Right ventricle myocardium superior (tissue), 1 donor: Measurements from ENCODE around the gene SPRR1A. TPM values are rescaled to one million over a fixed set of nuclear protein-coding genes. Genes with fewer than 3 reads are reported as not detected.

Experiments
- ATAC-seq: fragments of 200-7000 bp; cut with Tn5 transposase; one replicate; pipeline ENCODE4 v1.9.1; 2020; ENCODE audit warnings: mild to moderate bottlenecking; ENCODE audit not compliant: poor library complexity
- DNase-seq: peaks from one replicate; pipeline ENCODE4 v3.0.0-alpha.2; 2020
- intact Hi-C: fragments of 100-400 bp; cut with DNase I; formaldehyde crosslinking; loops from one replicate; pipeline ENCODE4 v1.11.2; 2022
- long read RNA-seq: library from polyadenylated mRNA; unstranded; transcript quantifications from one replicate; pipeline ENCODE4 v2.0.0, GENCODE V29; 2021
- total RNA-seq: library from RNA; stranded (reverse); fragmentation: NEBNext Ultra II Directional; extraction: Animal tissue kit (Norgen Biotek cat#: 25700); gene quantifications from one replicate; pipeline ENCODE4 v1.2.1, GENCODE V29; 2021
- donor health status: DM: no; HTN: yes; CAD: no; lungs with severe emphysema.

SPRR1A gene, protein sequence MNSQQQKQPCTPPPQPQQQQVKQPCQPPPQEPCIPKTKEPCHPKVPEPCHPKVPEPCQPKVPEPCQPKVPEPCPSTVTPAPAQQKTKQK
- total RNA-seq, result not detected
- long read RNA-seq, result 0 reads

GRCh38 chr1:152983743-152984142 is at the start of gene SPRR1A:
TSS of gene SPRR1A (plus strand) at chr1:152984081. CDS start at chr1:152985231, 1,150 bp downstream.
- ATAC-seq (no peak), DNase-seq (no peak)
- intact Hi-C loops, result no loop called here

DNA sequence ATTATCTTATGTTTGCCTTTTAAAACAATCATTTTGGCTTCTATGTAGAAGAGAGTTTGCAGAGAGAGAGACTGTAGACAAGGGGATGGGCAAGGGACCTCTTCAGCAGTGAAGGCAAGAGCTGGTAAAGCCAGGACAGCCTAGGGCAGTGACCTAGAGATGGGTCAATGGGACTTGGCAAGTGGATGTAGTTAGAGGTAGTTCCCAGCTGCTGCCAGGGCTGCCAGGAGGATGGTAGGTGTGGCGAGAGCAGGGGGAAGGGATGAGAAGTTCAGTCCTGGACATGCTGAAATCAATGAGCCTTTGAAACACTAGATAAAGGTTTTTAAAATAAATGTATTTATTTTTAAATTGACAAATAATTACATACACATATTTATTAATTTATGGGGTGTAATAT is 43.3 kb upstream of the SPRR1A start:
- DNase-seq (no peak), ATAC-seq (no peak)
- intact Hi-C loops, result no loop called here

DNA sequence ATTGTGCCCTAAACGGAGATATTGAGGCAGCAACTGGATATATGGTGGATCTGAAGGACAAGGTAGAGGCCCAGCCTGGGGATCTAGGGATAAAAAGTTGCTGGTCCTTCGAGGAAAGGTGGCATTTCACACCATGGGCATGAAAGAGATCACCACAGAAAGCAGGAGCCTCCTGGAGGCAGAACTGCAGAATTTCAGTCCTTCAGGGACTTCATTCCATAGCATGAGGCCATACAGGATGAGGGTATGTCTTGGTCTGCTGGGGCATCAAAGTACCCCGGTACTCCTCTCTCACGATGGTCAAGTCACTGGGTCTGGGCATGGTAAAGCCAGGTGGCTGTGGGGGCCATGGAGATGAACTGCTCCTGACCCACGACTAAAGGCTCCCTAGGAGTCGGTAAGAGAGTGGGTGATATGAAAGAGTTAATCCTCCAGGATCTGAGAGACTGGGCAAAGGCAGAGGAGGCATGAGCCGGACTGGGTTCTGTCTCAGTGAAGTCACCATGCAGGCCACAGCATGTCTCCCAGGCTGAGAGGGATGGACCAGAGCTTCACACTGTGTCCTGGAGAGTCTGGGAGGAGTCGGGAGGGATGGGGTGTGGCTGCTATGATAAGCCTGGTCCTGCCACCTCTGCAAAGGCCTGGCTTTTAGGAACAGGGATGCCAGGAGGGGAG is 42.7 kb upstream of the SPRR1A start:
- intact Hi-C loops, result no loop called here
- ATAC-seq, result no peak

GRCh38 chr1:152942161-152942560 is 41.7 kb upstream of the SPRR1A start:
- intact Hi-C loops, result no loop called here
- no peak for DNase-seq
- ATAC-seq, result no peak

More for the DNA sequence above, 42.7 kb upstream of the SPRR1A start:
- no peak for DNase-seq

DNA sequence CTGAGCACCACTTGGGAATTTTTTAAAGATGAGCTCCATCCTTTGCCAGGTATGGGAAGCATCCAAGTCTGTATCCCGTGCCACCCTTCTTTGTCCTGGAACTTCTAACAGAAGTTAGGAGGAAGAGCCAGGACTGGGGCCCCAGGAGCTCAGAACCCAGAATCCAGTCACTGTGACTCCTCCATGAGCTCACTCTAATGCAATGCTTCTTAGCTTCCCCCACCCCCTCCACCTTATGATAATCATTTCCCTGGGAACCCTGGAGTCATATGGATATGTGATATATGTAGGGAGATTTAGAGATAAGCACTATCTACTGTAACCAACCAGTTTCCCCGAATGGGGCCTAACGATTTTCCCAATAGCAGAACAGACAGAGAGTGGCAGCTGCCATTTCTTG is 37.6 kb upstream of the SPRR1A start:
- intact Hi-C loops, result no loop called here
- DNase-seq, result no peak
- no peak for ATAC-seq

GRCh38 chr1:152946651-152947256 is 37.1 kb upstream of the SPRR1A start, which contains the start of gene SPRR5:
TSS of gene SPRR5 (plus strand) at chr1:152947206. CDS start at chr1:152948555, 1,349 bp downstream.
- ATAC-seq (no peak), DNase-seq (no peak)
- intact Hi-C loops, result no loop called here

GRCh38 chr1:152951711-152952110 is 32.2 kb upstream of the SPRR1A start:
- no peak for ATAC-seq
- no peak for DNase-seq
- intact Hi-C loops, result no loop called here

DNA sequence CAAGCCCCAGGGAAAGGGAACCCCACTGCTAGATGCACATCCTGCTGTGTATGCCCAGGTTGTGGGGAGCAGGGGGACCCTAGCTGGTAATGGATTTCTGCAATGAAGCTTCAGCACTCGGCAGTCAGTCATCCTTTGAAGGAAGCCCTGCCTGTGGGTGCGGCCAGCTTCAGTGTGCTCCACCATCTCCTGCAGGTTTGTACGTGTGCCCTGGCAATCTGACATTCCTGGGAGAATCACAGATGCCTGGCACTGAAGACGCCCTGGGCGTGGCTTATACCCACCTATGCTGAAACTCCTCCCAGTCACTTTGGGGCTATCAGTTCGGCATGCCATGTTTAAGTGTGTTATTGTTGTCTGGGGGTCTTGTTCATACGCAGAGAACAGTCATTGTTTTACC is 30.1 kb upstream of the SPRR1A start:
- no peak for ATAC-seq
- intact Hi-C loops, result no loop called here
- no peak for DNase-seq

- intact Hi-C loops, result no loop called here
- DNase-seq (no peak), ATAC-seq (no peak)
These were observed 29.4 kb upstream of the SPRR1A start for GRCh38 chr1:152954436-152954835.

DNA sequence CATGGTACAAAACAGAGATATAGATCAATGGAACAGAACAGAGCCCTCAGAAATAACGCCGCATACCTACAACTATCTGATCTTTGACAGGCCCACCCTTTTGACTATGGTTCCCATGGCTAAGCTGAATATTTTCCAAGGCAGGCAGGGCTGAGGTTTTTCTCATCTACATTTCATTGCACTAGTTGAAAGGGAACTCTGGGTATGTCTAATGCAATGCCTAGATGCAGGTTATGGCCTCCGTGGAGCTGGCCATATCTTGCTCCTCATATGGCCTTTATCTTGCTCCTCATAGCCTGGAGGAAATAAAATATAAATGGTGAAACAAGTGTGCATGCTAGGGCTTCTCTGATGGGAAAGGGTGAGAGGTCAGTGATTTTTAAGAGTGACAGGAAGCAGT is 26.3 kb upstream of the SPRR1A start:
- DNase-seq (no peak), ATAC-seq (no peak)
- intact Hi-C loops, result no loop called here

GRCh38 chr1:152959273-152959672 is 24.6 kb upstream of the SPRR1A start:
- no peak for DNase-seq
- no peak for ATAC-seq
- intact Hi-C loops, result no loop called here

DNA sequence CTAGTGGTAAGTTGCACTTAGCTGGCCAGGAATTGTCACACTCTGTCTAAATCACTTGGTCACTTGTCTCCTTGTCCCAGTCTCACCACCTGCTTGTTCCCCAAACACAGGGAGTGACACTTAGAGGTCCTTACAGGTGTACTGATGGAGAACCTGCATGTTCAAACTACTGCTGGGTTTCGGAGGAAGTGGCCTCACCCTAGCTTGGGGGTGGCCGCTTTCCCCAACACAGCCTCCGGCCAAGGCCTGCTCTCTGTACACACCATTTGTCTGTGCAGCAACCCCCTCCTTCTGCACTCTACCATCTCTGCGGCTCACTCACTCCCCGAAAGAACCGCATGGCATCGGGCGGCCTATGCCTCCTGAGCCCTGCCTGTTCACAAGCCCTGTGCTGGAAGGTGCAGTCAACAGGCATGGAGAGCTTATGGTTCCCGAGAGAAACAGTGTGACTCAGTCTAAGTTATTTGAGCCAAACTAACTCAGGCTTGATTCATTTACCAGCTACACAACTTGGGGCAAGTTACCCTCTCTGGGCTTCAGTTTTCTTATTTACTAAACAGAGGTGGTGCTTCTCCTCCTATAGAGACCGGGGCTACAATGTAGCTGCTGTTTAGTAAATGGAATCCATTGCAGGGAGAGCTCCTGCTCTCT is 24.0 kb upstream of the SPRR1A start:
- ATAC-seq (no peak), DNase-seq (no peak)
- intact Hi-C loops, result no loop called here

DNA sequence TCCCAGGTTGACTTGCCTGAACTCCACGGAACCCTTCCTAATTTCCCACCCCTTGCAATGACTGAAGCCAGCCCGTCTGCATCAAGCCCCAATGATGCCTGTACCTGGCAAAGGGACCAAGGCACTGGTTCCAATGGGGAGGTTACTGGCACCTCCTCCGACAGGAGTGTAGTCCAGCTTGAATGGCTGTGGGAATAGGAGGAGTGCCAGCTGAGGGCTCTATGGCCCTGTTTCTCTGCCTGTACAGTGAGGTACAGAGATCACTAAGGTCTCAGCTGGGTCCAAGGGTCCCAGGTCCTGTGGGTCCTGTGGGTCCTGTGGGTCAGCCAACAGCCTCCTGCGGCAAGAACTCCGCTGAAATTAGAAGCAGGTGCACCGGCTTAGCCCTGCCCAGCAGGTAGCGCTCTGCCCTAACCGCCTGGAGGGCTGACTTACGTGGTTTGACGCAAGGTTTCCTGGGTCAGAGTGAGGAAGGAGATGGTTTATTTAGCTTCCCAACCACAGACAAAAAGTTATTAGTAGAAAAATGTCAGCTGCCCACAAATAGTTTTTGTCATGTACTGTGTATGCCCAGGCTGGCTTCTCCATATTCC is 23.3 kb upstream of the SPRR1A start:
- intact Hi-C loops, result no loop called here
- no peak for ATAC-seq
- no peak for DNase-seq

DNA sequence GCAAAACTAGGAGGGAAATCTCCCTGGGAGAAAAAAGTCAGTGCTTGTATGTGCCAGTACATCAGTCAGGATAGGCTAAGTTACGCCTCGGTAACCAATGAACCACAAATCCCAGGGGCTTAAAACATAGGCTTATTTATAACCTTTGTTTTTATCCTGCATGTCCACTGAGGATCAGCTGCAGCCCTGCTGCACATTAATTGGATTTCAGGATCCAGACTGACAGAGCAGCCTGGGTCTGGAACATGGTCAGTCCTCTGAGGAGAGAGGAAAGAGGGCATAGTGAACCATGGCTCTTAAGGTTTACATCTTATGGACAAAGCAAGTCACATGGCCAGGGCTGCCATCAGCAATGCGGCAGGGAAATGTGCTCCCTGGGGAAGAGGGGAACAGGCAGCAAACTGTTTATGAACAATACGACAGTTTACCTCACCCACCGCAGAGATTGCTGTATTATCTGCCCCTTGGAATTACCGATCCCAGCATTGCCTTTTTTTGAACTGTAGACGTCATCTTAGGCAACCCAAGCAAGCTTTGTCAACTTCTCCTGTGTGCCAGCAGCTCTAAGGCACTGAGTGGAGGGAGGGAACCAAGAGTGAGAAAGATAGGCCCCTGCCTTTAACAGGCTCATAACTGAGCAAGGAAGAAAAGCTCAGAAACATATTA is 22.5 kb upstream of the SPRR1A start:
- no peak for DNase-seq

GRCh38 chr1:152962876-152963415 is 20.9 kb upstream of the SPRR1A start:
- intact Hi-C loops, result no loop called here
- ATAC-seq, result no peak
- DNase-seq, result no peak

More for the DNA sequence above, 22.5 kb upstream of the SPRR1A start:
- no peak for ATAC-seq
- intact Hi-C loops, result no loop called here

- ATAC-seq, result no peak
- DNase-seq, result no peak
- intact Hi-C loops, result no loop called here
These were observed 19.3 kb upstream of the SPRR1A start for GRCh38 chr1:152964536-152964935.

DNA sequence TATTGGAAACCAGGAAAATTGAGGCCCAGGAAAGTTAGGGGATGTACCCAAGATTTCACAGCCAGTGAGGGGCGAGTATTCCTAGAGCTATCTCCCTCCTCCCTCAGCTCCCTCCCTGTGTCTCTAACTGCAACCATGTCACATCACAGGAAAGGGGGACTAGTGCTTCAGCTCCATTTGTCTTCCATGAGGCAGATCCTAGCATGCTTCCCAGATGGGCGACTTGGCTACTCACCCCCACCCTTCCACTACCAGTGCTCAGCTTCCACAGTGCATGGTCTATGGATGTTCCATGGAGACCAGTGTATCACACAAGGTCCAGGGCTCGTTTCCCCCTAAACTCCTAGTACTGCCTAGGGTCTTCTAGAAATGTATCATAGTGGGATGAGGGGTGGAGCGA is 18.0 kb upstream of the SPRR1A start:
- intact Hi-C loops, result no loop called here
- no peak for DNase-seq
- ATAC-seq, result no peak

GRCh38 chr1:152967201-152967600 is 16.7 kb upstream of the SPRR1A start:
- ATAC-seq (no peak), DNase-seq (no peak)
- intact Hi-C loops, result no loop called here

GRCh38 chr1:152968248-152968647 is 15.6 kb upstream of the SPRR1A start:
- intact Hi-C loops, result no loop called here
- ATAC-seq (no peak), DNase-seq (no peak)
